Measurements from ENCODE around the gene C2CD4C.
"Not testable (repeated sequence)": the region's sequence is repeated elsewhere in the genome, so short reads cannot be mapped to it uniquely, and the experiment has no call there.

GRCh38 chr19:386632-387301 is 22.2 kb downstream of the C2CD4C start:
- TF ChIP-seq CTCF (IDR thresholded peaks at IDR 0.05; ENCODE audit: low read depth, low read length, poor library complexity, severe bottlenecking); EZH2phosphoT487 (IDR thresholded peaks at IDR 0.05; ENCODE audit: borderline replicate concordance, low read length): not testable (repeated sequence)
